WTC11 (cell line): ENCODE data around the gene FARP2. TPM values are rescaled to one million over a fixed set of nuclear protein-coding genes. Genes with fewer than 3 reads are reported as not detected.
A peak's percentile ranks its signal among the peaks of the same experiment; 100 is the strongest.

Source experiments
- CBFB ChIP-seq: sonication (generic); formaldehyde crosslinking; IDR thresholded peaks from 2 replicates; pipeline ENCODE4 v1.8.1; 2022; ENCODE audit warnings: mild to moderate bottlenecking, low read depth, missing genetic modification reagents
- ETV6 ChIP-seq: sonication (generic); formaldehyde crosslinking; IDR thresholded peaks from 2 replicates; pipeline ENCODE4 v1.8.1; 2022; ENCODE audit warnings: mild to moderate bottlenecking, missing genetic modification reagents
- FOXP1 ChIP-seq: sonication (generic); formaldehyde crosslinking; IDR thresholded peaks from 2 replicates; pipeline ENCODE4 v1.8.0; 2022; ENCODE audit warnings: missing genetic modification reagents, mild to moderate bottlenecking, moderate library complexity, borderline replicate concordance
- GTF2I ChIP-seq: fragments of 250-450 bp; sonication (Bioruptor Pico); conservative IDR thresholded peaks from 2 replicates; pipeline ENCODE4 v1.4.0; 2021; ENCODE audit warnings: mild to moderate bottlenecking
- JAZF1 ChIP-seq: fragments of 250-450 bp; sonication (Bioruptor Pico); IDR thresholded peaks from 2 replicates; pipeline ENCODE4 v1.9.0; 2021; ENCODE audit warnings: moderate library complexity, mild to moderate bottlenecking, inconsistent platforms
- RORB ChIP-seq: fragments of 250-450 bp; sonication (Bioruptor Pico); IDR thresholded peaks from 2 replicates; pipeline ENCODE4 v1.9.0; 2021; ENCODE audit warnings: mild to moderate bottlenecking
- SMAD4 ChIP-seq: sonication (generic); formaldehyde crosslinking; IDR thresholded peaks from 2 replicates; pipeline ENCODE4 v1.8.0; 2022; ENCODE audit warnings: mild to moderate bottlenecking, missing genetic modification reagents
- SOX15 ChIP-seq: fragments of 250-450 bp; sonication (Bioruptor Pico); IDR thresholded peaks from 2 replicates; pipeline ENCODE4 v1.9.0; 2021; ENCODE audit warnings: mild to moderate bottlenecking
- TCF7 ChIP-seq: sonication (generic); formaldehyde crosslinking; IDR thresholded peaks from 2 replicates; pipeline ENCODE4 v1.8.0; 2022; ENCODE audit warnings: mild to moderate bottlenecking, low read depth, missing genetic modification reagents, moderate library complexity
- TEAD1 ChIP-seq: sonication (generic); formaldehyde crosslinking; IDR thresholded peaks from 2 replicates; pipeline ENCODE4 v1.8.0; 2022; ENCODE audit warnings: mild to moderate bottlenecking, missing genetic modification reagents
- TP53 ChIP-seq: sonication (generic); formaldehyde crosslinking; IDR thresholded peaks from 2 replicates; pipeline ENCODE4 v1.8.1; 2023; ENCODE audit warnings: mild to moderate bottlenecking, missing genetic modification reagents
- ZBTB21 ChIP-seq: sonication (generic); formaldehyde crosslinking; IDR thresholded peaks from 2 replicates; pipeline ENCODE4 v1.8.1; 2023; ENCODE audit warnings: mild to moderate bottlenecking, missing genetic modification reagents, borderline replicate concordance
- ZNF232 ChIP-seq: sonication (generic); formaldehyde crosslinking; IDR thresholded peaks from 2 replicates; pipeline ENCODE4 v1.8.0; 2022; ENCODE audit warnings: mild to moderate bottlenecking, missing genetic modification reagents
- ZNF263 ChIP-seq: sonication (generic); formaldehyde crosslinking; IDR thresholded peaks from 2 replicates; pipeline ENCODE4 v1.8.1; 2022; ENCODE audit warnings: low read depth, mild to moderate bottlenecking, moderate library complexity, missing genetic modification reagents
- ZNF423 ChIP-seq: fragments of 250-450 bp; sonication (Bioruptor Pico); IDR thresholded peaks from 2 replicates; pipeline ENCODE4 v2.1.2; 2022; ENCODE audit warnings: mild to moderate bottlenecking, moderate library complexity
- total RNA-seq: library from RNA; stranded (reverse); gene quantifications from 3 replicates; pipeline ENCODE4 v1.2.3, GENCODE V29; 2021
- TF ChIP-seq, protein P1 (sequence below): sonication (generic); formaldehyde crosslinking; IDR thresholded peaks from 2 replicates; pipeline ENCODE4 v1.8.0; 2022; ENCODE audit warnings: mild to moderate bottlenecking, missing genetic modification reagents
- TF ChIP-seq, protein P2 (sequence below): sonication (generic); formaldehyde crosslinking; IDR thresholded peaks from 2 replicates; pipeline ENCODE4 v1.8.0; 2023; ENCODE audit warnings: mild to moderate bottlenecking, missing genetic modification reagents
- TF ChIP-seq, protein P3 (sequence below): sonication (generic); formaldehyde crosslinking; IDR thresholded peaks from 2 replicates; pipeline ENCODE4 v1.8.1; 2023; ENCODE audit warnings: mild to moderate bottlenecking, missing genetic modification reagents, moderate library complexity
- TF ChIP-seq, protein P4 (sequence below): sonication (generic); formaldehyde crosslinking; IDR thresholded peaks from 2 replicates; pipeline ENCODE4 v1.8.1; 2023; ENCODE audit warnings: mild to moderate bottlenecking, missing genetic modification reagents
- TF ChIP-seq, protein P5 (sequence below): sonication (generic); formaldehyde crosslinking; IDR thresholded peaks from 2 replicates; pipeline ENCODE4 v1.8.0; 2023; ENCODE audit warnings: missing genetic modification reagents
- TF ChIP-seq, protein P6 (sequence below): sonication (generic); formaldehyde crosslinking; IDR thresholded peaks from 2 replicates; pipeline ENCODE4 v1.8.1; 2022; ENCODE audit warnings: mild to moderate bottlenecking, moderate library complexity, missing genetic modification reagents
- TF ChIP-seq, protein P7 (sequence below): sonication (generic); formaldehyde crosslinking; IDR thresholded peaks from 2 replicates; pipeline ENCODE4 v1.8.1; 2022; ENCODE audit warnings: missing genetic modification reagents, borderline replicate concordance

FARP2 gene
- total RNA-seq, 1 experiment from 2014 or later: 37.8 TPM

GRCh38 chr2:241314226-241315092 lies 41.6 kb upstream of the FARP2 start (continued):
- TF ChIP-seq, protein P1, sequence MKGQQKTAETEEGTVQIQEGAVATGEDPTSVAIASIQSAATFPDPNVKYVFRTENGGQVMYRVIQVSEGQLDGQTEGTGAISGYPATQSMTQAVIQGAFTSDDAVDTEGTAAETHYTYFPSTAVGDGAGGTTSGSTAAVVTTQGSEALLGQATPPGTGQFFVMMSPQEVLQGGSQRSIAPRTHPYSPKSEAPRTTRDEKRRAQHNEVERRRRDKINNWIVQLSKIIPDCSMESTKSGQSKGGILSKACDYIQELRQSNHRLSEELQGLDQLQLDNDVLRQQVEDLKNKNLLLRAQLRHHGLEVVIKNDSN (CRISPR knock-in tag): no peak
- TF ChIP-seq, protein P2, sequence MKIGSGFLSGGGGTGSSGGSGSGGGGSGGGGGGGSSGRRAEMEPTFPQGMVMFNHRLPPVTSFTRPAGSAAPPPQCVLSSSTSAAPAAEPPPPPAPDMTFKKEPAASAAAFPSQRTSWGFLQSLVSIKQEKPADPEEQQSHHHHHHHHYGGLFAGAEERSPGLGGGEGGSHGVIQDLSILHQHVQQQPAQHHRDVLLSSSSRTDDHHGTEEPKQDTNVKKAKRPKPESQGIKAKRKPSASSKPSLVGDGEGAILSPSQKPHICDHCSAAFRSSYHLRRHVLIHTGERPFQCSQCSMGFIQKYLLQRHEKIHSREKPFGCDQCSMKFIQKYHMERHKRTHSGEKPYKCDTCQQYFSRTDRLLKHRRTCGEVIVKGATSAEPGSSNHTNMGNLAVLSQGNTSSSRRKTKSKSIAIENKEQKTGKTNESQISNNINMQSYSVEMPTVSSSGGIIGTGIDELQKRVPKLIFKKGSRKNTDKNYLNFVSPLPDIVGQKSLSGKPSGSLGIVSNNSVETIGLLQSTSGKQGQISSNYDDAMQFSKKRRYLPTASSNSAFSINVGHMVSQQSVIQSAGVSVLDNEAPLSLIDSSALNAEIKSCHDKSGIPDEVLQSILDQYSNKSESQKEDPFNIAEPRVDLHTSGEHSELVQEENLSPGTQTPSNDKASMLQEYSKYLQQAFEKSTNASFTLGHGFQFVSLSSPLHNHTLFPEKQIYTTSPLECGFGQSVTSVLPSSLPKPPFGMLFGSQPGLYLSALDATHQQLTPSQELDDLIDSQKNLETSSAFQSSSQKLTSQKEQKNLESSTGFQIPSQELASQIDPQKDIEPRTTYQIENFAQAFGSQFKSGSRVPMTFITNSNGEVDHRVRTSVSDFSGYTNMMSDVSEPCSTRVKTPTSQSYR (CRISPR knock-in tag): no peak
- TF ChIP-seq, protein P3, sequence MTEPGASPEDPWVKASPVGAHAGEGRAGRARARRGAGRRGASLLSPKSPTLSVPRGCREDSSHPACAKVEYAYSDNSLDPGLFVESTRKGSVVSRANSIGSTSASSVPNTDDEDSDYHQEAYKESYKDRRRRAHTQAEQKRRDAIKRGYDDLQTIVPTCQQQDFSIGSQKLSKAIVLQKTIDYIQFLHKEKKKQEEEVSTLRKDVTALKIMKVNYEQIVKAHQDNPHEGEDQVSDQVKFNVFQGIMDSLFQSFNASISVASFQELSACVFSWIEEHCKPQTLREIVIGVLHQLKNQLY (CRISPR knock-in tag): no peak
- TF ChIP-seq, protein P4, sequence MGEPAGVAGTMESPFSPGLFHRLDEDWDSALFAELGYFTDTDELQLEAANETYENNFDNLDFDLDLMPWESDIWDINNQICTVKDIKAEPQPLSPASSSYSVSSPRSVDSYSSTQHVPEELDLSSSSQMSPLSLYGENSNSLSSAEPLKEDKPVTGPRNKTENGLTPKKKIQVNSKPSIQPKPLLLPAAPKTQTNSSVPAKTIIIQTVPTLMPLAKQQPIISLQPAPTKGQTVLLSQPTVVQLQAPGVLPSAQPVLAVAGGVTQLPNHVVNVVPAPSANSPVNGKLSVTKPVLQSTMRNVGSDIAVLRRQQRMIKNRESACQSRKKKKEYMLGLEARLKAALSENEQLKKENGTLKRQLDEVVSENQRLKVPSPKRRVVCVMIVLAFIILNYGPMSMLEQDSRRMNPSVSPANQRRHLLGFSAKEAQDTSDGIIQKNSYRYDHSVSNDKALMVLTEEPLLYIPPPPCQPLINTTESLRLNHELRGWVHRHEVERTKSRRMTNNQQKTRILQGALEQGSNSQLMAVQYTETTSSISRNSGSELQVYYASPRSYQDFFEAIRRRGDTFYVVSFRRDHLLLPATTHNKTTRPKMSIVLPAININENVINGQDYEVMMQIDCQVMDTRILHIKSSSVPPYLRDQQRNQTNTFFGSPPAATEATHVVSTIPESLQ (CRISPR knock-in tag): no peak
- no peak for TF ChIP-seq RORB
- TF ChIP-seq CBFB (CRISPR knock-in tag): no peak
- no peak for TF ChIP-seq SOX15 (CRISPR knock-in tag)
- no peak for TF ChIP-seq JAZF1 (CRISPR knock-in tag)
- no peak for TF ChIP-seq SMAD4 (CRISPR knock-in tag)
- TF ChIP-seq, protein P5, sequence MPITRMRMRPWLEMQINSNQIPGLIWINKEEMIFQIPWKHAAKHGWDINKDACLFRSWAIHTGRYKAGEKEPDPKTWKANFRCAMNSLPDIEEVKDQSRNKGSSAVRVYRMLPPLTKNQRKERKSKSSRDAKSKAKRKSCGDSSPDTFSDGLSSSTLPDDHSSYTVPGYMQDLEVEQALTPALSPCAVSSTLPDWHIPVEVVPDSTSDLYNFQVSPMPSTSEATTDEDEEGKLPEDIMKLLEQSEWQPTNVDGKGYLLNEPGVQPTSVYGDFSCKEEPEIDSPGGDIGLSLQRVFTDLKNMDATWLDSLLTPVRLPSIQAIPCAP (CRISPR knock-in tag): 0 out of 2 replicates have a peak, but pooled peaks have one; percentile 9
- TF ChIP-seq GTF2I (CRISPR knock-in tag): no peak
- no peak for TF ChIP-seq ZNF232 (CRISPR knock-in tag)
- 0 out of 2 replicates have a peak, but pooled peaks have one; percentile 33 for TF ChIP-seq ZBTB21 (CRISPR knock-in tag)
- TF ChIP-seq TEAD1 (CRISPR knock-in tag): peak; percentile 33; the same call in 1 of the 2 replicates
- no peak for TF ChIP-seq TP53 (CRISPR knock-in tag)
- no peak for TF ChIP-seq ZNF423 (CRISPR knock-in tag)
- TF ChIP-seq, protein P6, sequence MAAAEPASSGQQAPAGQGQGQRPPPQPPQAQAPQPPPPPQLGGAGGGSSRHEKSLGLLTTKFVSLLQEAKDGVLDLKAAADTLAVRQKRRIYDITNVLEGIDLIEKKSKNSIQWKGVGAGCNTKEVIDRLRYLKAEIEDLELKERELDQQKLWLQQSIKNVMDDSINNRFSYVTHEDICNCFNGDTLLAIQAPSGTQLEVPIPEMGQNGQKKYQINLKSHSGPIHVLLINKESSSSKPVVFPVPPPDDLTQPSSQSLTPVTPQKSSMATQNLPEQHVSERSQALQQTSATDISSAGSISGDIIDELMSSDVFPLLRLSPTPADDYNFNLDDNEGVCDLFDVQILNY (CRISPR knock-in tag): peak; percentile 85; the same call in 1 of the 2 replicates
- TF ChIP-seq, protein P7, sequence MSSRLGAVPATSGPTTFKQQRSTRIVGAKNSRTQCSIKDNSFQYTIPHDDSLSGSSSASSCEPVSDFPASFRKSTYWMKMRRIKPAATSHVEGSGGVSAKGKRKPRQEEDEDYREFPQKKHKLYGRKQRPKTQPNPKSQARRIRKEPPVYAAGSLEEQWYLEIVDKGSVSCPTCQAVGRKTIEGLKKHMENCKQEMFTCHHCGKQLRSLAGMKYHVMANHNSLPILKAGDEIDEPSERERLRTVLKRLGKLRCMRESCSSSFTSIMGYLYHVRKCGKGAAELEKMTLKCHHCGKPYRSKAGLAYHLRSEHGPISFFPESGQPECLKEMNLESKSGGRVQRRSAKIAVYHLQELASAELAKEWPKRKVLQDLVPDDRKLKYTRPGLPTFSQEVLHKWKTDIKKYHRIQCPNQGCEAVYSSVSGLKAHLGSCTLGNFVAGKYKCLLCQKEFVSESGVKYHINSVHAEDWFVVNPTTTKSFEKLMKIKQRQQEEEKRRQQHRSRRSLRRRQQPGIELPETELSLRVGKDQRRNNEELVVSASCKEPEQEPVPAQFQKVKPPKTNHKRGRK (CRISPR knock-in tag): no peak
- TF ChIP-seq ETV6 (CRISPR knock-in tag): no peak
- no peak for TF ChIP-seq ZNF263 (CRISPR knock-in tag)
- TF ChIP-seq FOXP1 (CRISPR knock-in tag): no peak
- TF ChIP-seq TCF7: no peak
- TF ChIP-seq, all 79 proteins: peak for 4
